IPS-20b (cell line): Measurements from ENCODE around the gene PIK3R2.

Experiments
- H3K27ac ChIP-seq: one replicate; pipeline ENCODE4 v1.5.1; 2013; ENCODE audit warnings: low read length
- H3K27me3 ChIP-seq: 2 replicates; pipeline ENCODE4 v1.6.1; 2013; ENCODE audit warnings: mild to moderate bottlenecking, low read length, inconsistent platforms; ENCODE audit not compliant: insufficient read depth
- H3K36me3 ChIP-seq: 2 replicates; pipeline ENCODE4 v1.6.1; 2013; ENCODE audit warnings: low read depth, mild to moderate bottlenecking, inconsistent platforms, low read length, moderate library complexity; ENCODE audit not compliant: insufficient read depth
- H3K4me1 ChIP-seq: 2 replicates; pipeline ENCODE4 v1.6.1; 2013; ENCODE audit warnings: mild to moderate bottlenecking, control low read depth, inconsistent platforms, low read length, moderate library complexity; ENCODE audit not compliant: insufficient read depth
- H3K4me3 ChIP-seq: 2 replicates; pipeline ENCODE4 v1.5.1; 2013; ENCODE audit warnings: mild to moderate bottlenecking, low read length, inconsistent platforms
- H3K9ac ChIP-seq: 2 replicates; pipeline ENCODE4 v1.6.1; 2013; ENCODE audit warnings: low read depth, mild to moderate bottlenecking, inconsistent platforms, low read length, moderate library complexity
- H3K9me3 ChIP-seq: 2 replicates; pipeline ENCODE4 v1.6.1; 2013; ENCODE audit warnings: mild to moderate bottlenecking, low read depth, low read length, inconsistent platforms; ENCODE audit not compliant: insufficient read depth

The PIK3R2 gene

GRCh38 chr19:18144906-18145305, 8.1 kb upstream of the PIK3R2 start:
- Histone ChIP-seq H3K4me1 (no peaks in the 10 kb centered on the region), H3K27ac (no peak overlapping the region), H3K36me3 (peaks cover 40% of the 10 kb centered on the region), H3K9me3 (no peaks in the 10 kb centered on the region), H3K27me3 (no peaks in the 10 kb centered on the region), H3K9ac (no peak overlapping the region), H3K4me3 (no peak overlapping the region)

- Histone ChIP-seq H3K27ac (no peak overlapping the region), H3K36me3 (peaks cover 36% of the 10 kb centered on the region)
Measured at GRCh38 chr19:18145391-18145999, 7.5 kb upstream of the PIK3R2 start.

GRCh38 chr19:18147396-18147795, 5.6 kb upstream of the PIK3R2 start:
- no peaks in the 10 kb centered on the region for H3K9me3 ChIP-seq
- H3K4me1 ChIP-seq, result no peaks in the 10 kb centered on the region
- peaks cover 28% of the 10 kb centered on the region; the same call in 1 of the 2 replicates for H3K36me3 ChIP-seq
- no peaks in the 10 kb centered on the region for H3K27me3 ChIP-seq
- no peak overlapping the region for H3K9ac ChIP-seq
- H3K4me3 ChIP-seq, result no peak overlapping the region
- no peak overlapping the region for H3K27ac ChIP-seq

More at GRCh38 chr19:18145391-18145999, 7.5 kb upstream of the PIK3R2 start:
- no peak overlapping the region for H3K9ac ChIP-seq
- no peaks in the 10 kb centered on the region for H3K4me1 ChIP-seq
- H3K27me3 ChIP-seq, result no peaks in the 10 kb centered on the region
- no peak overlapping the region for H3K4me3 ChIP-seq
- no peaks in the 10 kb centered on the region for H3K9me3 ChIP-seq

GRCh38 chr19:18149596-18149975, 3.4 kb upstream of the PIK3R2 start:
- H3K36me3 ChIP-seq, result peaks cover 9% of the 10 kb centered on the region; the same call in 1 of the 2 replicates
- no peak overlapping the region for H3K9ac ChIP-seq

DNA sequence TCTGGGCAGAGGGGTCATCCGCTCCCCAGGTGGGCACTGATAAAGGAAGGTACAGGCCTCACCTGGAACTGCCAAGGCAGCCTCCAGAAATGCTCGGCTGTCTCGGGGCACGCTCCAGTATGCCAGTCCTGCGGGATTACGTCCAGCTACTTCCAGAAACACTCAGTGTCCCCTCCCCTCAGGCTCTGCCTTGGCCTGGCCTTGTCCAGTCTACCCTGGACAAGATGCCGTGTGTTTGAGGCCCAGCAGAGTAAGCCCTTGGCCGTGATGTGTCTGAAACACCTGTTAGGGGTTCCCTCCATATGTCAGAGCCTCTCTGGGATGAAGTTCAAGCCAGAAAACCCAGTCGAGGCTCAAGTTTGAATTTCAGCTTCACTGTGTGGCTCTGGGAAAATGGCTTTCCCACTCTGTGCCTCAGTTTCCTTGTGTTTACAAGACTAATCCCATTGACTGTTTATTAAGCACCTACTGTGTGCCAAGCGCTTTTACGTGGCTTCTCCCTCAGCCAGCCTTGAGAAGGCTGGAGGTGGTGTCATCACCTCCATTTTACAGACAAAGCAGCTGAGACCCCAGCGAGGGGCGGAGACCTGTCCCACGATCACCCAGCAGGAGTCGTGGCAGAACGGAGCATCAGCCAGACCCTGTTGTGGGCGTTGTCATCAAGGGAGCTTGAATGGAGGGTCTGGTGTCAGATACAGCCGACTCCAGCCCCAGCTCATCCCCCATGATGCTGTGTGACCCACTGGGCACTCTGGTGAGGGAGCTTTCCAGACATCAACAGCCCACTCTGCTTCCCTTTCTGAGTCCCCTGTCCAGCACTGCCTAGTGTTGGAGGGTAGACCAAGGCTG, 2.0 kb upstream of the PIK3R2 start:
- Histone ChIP-seq H3K9ac (no peak overlapping the region), H3K27ac (no peak overlapping the region), H3K4me3 (no peak overlapping the region)

More at GRCh38 chr19:18149596-18149975, 3.4 kb upstream of the PIK3R2 start:
- no peak overlapping the region for H3K4me3 ChIP-seq
- no peaks in the 10 kb centered on the region for H3K27me3 ChIP-seq
- H3K4me1 ChIP-seq, result peaks cover 3% of the 10 kb centered on the region; the same call in 1 of the 2 replicates
- H3K9me3 ChIP-seq, result no peaks in the 10 kb centered on the region
- H3K27ac ChIP-seq, result no peak overlapping the region

DNA sequence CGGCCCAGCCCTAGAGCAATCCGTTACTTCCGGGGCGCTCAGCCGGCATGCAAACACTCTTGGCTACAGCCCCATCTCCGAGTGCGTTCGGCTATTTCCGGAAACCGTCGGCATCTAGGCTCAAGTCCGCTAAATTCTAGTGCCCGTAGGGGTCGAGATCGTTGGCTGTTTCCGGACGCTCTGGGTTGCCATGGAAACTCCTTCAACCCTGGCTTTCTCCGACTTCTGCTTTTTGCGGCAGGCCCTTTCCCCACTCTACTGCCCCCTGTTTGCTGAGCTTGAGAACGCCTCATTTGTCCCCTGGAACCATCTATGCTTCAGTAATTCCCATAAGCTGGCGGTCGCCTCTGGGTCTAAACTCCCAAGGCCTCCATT, 534 bp upstream of the PIK3R2 start:
- H3K4me3 ChIP-seq, result peak overlapping the region; percentile 76
- H3K36me3 ChIP-seq, result peaks cover 10% of the 10 kb centered on the region; the same call in 1 of the 2 replicates
- H3K9me3 ChIP-seq, result no peaks in the 10 kb centered on the region
- H3K27ac ChIP-seq, result peak overlapping the region; percentile 31
- H3K4me1 ChIP-seq, result peaks cover 3% of the 10 kb centered on the region; the same call in 1 of the 2 replicates
- no peaks in the 10 kb centered on the region for H3K27me3 ChIP-seq
- H3K9ac ChIP-seq, result peak overlapping the region; percentile 90

More for the DNA sequence above, 2.0 kb upstream of the PIK3R2 start:
- H3K9me3 ChIP-seq, result no peaks in the 10 kb centered on the region
- H3K27me3 ChIP-seq, result no peaks in the 10 kb centered on the region
- peaks cover 3% of the 10 kb centered on the region; the same call in 1 of the 2 replicates for H3K4me1 ChIP-seq
- H3K36me3 ChIP-seq, result 0 out of 2 replicates have a peak, but pooled peaks cover under 1% of the 10 kb centered on the region

DNA sequence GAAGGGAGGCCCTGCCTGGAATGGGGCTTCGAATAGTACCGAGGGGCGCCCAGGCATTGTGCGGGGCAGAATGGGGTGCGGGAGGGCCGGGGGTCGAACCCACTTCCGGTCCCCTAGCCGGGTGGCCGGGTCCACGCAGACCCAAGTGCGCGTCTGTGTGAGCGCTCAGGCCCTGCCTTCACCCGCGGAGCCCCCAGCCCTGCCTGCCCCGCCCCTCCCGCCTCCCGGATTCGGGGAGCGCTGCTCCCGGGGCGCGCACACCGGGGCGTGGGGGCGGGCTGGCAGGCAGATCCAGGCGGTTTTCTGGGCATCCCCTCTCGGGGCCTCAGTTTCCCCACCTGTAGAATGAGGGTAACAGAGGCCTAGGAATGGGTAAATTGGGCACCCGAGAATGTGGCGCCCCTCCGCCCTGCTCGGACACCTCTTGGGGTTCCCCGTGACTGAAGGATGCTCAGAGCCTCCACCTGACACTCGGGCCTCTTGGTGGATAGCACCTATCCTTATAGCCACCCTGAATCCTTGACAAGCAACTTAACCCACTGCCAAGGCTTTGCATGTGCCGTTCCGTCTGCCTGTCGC, 682 bp downstream of the PIK3R2 start:
- Histone ChIP-seq H3K27ac (no peak overlapping the region), H3K4me3 (peak overlapping the region; percentile 76), H3K27me3 (no peaks in the 10 kb centered on the region)

DNA sequence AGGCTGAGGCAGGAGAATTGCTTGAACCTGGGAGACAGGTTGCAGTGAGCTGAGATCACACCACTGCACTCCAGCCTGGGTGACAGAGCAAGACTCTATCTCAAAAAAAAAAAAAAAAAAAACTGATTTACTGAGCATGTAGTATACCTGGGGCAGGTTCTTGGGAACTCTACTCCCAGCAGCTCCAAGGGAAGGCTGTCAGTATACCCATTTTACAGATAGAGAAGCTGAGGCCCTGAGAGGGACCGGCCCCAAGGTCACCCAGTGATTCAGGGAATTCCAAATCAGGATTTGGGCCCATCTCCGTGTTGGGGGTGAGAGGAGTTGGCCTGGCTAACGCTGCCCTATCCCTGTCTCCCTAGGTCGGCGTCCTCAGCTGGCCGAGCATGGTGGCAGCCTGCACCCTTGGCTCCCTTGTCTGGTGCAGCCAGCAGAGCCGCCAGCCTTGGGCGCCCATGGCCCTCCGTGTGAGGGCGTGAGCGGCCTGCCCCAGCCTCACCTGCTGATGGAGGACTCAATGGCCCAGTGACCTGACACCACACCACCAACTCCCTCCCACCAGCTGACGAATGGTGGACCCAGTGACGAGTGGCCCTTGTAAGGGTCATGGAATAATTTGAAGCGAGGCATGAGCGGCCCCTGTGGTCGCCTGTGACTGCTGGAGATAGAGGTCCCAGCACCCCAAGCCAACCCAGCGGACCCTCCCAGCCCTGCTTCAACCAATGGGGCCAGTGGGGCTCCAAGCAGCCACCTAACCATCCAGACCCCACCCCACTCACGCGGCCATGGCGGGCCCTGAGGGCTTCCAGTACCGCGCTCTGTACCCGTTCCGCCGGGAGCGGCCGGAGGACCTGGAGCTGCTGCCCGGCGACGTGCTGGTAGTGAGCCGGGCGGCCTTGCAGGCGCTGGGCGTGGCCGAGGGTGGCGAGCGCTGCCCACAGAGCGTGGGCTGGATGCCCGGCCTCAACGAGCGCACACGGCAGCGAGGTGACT, 2.4 kb downstream of the PIK3R2 start:
- peaks cover 3% of the 10 kb centered on the region; the same call in 1 of the 2 replicates for H3K4me1 ChIP-seq
- H3K36me3 ChIP-seq, result peaks cover 10% of the 10 kb centered on the region; the same call in 1 of the 2 replicates
- no peak overlapping the region for H3K9ac ChIP-seq
- no peak overlapping the region for H3K27ac ChIP-seq
- H3K9me3 ChIP-seq, result no peaks in the 10 kb centered on the region
- no peaks in the 10 kb centered on the region for H3K27me3 ChIP-seq
- H3K4me3 ChIP-seq, result no peak overlapping the region

More for the DNA sequence above, 682 bp downstream of the PIK3R2 start:
- no peaks in the 10 kb centered on the region for H3K9me3 ChIP-seq
- H3K4me1 ChIP-seq, result peaks cover 3% of the 10 kb centered on the region; the same call in 1 of the 2 replicates
- peaks cover 10% of the 10 kb centered on the region; the same call in 1 of the 2 replicates for H3K36me3 ChIP-seq
- peak overlapping the region; percentile 92 for H3K9ac ChIP-seq

DNA sequence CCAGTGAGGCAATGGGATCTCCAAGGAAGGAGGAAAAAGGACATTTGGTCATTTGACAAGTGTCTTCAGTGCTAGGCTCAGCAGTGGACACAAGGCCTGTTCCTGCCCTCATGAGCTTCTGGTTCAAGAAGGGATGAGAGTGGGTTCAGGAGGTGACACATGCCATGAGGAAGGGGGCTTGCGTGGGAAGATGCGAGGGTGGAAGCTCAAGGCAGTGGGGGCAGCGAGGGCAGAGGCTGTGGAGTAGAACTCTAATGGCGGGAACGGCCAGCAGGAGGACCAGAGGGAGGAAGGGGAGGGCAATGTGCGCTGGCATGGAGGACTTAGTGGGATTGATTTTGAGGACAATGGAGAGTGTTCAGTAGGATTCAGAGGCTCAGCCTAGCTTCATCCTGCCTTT, 3.3 kb downstream of the PIK3R2 start:
- H3K36me3 ChIP-seq, result peaks cover 10% of the 10 kb centered on the region; the same call in 1 of the 2 replicates
- H3K27me3 ChIP-seq, result no peaks in the 10 kb centered on the region
- H3K4me3 ChIP-seq, result no peak overlapping the region
- no peaks in the 10 kb centered on the region for H3K9me3 ChIP-seq
- no peak overlapping the region for H3K9ac ChIP-seq
- H3K27ac ChIP-seq, result no peak overlapping the region
- peaks cover 3% of the 10 kb centered on the region; the same call in 1 of the 2 replicates for H3K4me1 ChIP-seq

DNA sequence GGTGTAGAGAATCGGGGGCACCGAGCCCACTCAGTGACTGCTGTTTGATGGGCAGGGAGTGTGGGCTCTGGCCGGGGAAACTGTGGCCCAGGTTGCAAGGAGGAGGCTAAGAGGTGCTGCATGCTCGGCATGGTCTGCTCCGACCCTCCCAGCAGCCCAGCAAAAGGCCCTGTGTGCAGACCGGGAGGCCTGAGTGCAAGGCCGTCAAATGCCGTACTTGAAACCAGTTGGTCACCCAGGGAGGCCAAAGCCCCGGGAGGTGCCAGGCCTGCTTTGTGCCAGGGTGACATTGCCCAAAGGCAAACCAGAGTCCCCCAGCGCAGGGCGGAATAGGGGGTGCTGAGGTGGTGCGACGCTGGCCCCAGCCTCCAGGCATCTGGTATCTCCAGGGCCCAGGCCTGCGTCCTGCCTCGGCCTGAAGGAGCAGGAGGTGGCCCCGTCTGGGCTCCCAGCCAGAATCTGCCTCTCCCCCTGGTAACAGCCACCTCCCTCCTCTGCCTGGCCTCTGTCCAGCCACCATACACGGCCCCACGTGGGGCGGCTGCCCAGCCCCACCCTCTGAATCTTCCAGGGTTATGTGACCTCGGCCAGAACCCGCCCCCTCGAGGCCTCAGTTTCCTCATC, 4.0 kb downstream of the PIK3R2 start:
- peaks cover 15% of the 10 kb centered on the region for H3K36me3 ChIP-seq
- no peaks in the 10 kb centered on the region for H3K9me3 ChIP-seq
- peaks cover 3% of the 10 kb centered on the region; the same call in 1 of the 2 replicates for H3K4me1 ChIP-seq
- H3K9ac ChIP-seq, result peak overlapping the region; percentile 37; the same call in 1 of the 2 replicates
- no peak overlapping the region for H3K4me3 ChIP-seq
- H3K27ac ChIP-seq, result no peak overlapping the region
- H3K27me3 ChIP-seq, result no peaks in the 10 kb centered on the region
